ENCODE results near the gene IL1RL1.

The IL1RL1 gene

DNA sequence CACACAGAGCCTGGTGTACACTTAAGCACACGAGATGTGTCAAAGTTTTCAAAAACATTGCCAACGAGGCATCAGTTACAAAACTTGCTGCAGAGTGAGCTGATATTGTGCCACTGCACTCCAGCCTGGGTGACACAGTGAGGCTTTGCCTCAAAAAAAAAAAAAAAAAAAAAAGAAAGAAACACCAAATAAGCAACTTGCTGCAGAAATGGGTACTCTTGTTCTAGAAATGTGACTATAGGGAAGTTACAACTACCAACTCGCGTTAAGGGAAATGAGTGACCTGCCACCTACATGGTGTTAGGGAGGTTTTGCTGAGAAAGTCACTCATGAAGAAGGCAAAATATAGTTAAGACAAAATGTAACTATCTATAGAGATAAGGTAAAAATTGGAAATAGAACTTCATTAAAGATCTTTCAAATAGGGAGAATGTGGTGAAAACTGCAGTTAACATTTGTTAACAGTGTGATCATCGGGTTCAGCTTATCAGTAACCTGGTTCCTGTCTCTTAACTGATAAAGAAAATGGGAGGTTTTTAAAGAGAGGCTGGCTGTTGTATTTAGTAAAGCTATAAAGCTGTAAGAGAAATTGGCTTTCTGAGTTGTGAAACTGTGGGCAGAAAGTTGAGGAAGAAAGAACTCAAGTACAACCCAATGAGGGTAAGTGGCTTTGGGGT is at the start of gene IL1RL1:
TSS of gene IL1RL1 (plus strand) at position 600 of the 677 bp plus-strand sequence. CDS start 26,702 bp downstream, outside the sequence.
- no peak for DNase-seq (ENCODE audit: low spot score)

DNA sequence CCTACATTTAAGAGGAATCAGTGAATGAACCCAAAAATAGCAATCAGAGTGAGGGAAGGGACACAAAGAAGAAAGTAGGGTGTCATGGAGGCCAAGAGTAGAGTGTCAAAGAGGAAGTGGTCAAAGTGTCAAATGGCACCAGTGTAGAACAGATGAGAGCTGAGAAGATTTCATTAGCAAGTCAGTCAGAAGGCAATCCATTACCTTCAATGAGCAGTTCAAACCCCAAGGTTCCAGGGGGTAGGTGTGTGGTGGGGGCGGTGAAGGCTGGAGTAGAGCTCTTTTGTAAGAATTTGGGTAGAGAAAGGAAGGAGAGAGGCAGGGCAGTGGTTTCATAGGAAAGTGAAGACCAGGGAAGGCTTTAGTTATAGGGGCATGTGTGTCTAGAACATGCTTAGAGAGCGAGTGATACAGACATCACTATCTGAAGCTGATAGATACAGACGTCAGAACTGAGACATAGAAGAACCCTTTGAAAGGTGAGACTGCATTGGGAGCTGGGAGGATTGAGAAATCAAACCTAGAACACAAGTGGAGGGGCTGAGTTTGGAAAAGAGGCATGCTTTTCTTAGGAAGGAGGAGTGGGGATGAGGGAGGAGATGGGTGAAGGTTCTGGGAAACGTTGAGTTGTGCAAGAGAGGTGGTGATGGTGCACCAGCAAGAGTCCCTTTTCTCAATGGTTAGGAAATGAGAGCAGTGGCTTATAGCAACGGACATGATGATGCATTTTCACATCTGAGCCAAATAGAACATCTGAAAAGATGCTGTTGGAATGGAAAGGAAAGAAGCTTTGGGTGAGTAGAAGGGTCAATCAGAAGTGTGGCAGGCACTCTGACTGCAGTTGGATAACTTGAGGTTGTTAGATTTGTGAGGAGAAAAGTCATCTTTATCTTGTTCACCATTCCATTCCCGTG is 48.9 kb upstream of the IL1RL1 start:
- no peak for DNase-seq (ENCODE audit: low spot score)

GRCh38 chr2:102264952-102265351 is 46.4 kb upstream of the IL1RL1 start:
- DNase-seq (ENCODE audit: low spot score): no peak

- no peak for DNase-seq (ENCODE audit: low spot score)
Observed at GRCh38 chr2:102266204-102266603, 45.2 kb upstream of the IL1RL1 start.

DNA sequence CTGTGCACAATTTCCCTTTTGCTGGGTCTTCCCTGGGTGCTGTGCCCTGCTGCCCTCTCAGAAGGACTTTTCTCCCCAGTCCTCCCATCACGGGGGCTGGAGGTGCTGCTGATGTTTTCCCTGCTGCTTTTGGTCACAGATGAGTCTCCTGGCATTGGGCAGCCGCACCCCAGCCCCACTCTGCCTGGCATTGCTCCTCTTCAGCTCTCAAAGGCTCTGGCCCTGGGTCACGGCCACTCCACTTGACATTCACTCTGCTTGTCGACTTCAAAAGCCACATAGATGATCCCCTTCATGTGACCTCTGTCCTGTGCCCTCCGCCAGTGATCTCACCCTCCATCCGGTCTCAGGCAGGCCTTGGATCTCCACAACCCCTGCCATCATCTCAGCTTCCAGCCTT is 43.6 kb upstream of the IL1RL1 start:
- no peak for DNase-seq (ENCODE audit: low spot score)

DNA sequence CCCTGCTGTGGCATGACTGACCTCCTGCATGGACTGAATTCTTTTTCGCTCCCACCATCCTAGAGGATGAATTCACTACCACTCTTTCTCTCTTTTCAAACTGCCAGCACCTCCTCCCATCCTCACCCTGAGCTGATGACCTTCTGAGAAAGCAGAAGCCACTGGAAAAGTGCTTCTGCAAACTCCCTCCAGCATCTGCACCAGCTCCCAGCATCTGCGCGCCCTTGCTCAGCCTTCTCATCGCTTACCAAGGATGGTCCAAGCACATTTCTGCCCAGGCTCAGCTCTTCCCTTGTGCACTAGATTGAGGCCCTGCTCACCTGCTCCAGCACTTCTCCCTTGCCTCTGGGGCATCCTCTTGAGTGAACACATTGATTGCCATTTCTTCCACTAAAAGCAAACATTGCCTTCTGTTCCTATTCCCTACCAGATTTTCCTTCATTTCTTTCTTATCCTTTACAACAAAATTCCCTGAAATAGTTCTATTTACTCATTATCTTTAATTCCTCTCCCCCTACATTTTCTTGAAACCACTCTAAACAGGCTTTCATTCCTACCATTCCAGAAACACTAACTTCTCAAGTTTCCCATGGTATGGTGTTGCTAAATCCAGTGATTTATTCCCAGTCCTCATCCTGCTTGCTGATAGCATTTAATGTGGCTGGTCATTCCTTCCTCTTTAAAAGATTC is 42.7 kb upstream of the IL1RL1 start:
- DNase-seq (ENCODE audit: low spot score): no peak

DNA sequence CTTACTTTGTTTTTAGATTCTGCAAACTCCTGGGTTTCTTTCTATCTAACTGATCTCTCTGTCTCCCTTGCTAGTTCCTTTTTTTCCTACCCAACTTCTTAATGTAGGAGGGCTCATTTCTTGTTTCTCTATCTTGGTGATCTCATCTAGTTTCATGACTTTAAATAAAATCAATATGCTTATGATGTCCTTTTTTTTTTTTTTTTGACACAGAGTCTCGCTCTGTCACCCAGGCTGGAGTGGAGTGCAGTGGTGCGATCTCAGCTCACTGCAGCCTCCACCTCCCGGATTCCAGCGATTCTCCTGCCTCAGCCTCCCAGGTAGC is 42.2 kb upstream of the IL1RL1 start:
- DNase-seq (ENCODE audit: low spot score): no peak

GRCh38 chr2:102271844-102272243 is 39.5 kb upstream of the IL1RL1 start:
- no peak for DNase-seq (ENCODE audit: low spot score)

GRCh38 chr2:102273619-102274211 is 37.6 kb upstream of the IL1RL1 start:
- no peak for DNase-seq (ENCODE audit: low spot score)

GRCh38 chr2:102276549-102277201 is 34.7 kb upstream of the IL1RL1 start:
- no peak for DNase-seq (ENCODE audit: low spot score)

- no peak for DNase-seq (ENCODE audit: low spot score)
Observed at GRCh38 chr2:102277202-102277700, 34.1 kb upstream of the IL1RL1 start.

GRCh38 chr2:102278720-102279390 is 32.5 kb upstream of the IL1RL1 start:
- DNase-seq (ENCODE audit: low spot score): no peak

DNA sequence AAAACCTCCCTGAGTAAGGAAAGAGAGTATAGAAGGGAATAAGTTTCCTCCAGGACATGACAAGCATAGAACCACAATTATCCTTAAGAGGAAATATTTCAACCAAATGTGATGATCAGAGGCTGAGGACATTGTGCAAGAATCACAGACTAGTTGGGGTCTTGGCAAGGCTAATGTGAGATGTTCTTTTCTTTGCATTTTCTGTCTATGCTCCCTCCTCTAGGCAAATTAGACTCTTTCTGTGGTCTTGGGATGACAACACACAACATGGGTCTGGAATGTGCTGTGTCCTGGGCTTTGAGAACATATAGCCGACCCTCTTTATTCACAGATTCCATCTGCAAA is 32.0 kb upstream of the IL1RL1 start:
- DNase-seq (ENCODE audit: low spot score): no peak

DNA sequence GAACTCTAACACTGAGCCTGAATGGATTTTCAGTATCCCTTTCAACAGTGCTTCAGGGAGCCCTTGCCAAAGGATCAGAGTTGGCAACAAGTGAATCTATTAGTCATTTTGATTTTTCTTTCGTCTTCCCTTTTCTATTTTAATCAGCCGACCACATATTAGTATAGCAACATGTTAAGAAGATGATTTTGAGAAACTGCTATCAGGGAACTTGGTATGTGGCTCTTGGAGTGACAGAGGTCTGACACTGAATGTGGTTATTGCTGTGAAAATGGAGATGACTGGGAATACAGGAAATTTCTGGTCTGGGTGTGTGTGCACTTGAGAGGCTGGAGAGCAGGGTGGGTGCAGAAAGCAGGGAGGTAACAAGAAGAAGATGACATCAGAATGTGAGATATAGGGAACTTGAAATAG is 28.7 kb upstream of the IL1RL1 start:
- DNase-seq (ENCODE audit: low spot score): no peak

DNA sequence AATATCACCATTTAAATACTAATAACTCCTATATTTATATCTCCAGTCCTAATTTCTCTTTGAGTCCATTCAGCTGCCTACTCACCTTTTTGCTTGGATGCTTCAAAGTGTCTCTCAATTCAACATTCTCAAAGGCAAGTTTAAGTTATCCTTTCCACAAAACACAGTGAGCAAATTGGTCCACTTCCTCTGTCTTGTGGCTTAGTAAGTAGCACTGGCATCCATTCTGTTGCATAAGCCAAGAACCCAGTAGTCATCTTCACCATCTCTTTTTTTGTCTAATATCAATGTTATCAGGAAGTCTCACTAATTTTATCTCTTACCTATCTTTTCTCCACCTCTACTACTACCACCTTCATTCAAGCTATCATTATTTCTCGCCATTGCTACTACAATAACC is 27.4 kb upstream of the IL1RL1 start:
- DNase-seq (ENCODE audit: low spot score): no peak

GRCh38 chr2:102284611-102285010 is 26.8 kb upstream of the IL1RL1 start:
- DNase-seq (ENCODE audit: low spot score): no peak

GRCh38 chr2:102285368-102285767 is 26.0 kb upstream of the IL1RL1 start:
- DNase-seq (ENCODE audit: low spot score): no peak

GRCh38 chr2:102286041-102286440 is 25.3 kb upstream of the IL1RL1 start:
- DNase-seq (ENCODE audit: low spot score): no peak

DNA sequence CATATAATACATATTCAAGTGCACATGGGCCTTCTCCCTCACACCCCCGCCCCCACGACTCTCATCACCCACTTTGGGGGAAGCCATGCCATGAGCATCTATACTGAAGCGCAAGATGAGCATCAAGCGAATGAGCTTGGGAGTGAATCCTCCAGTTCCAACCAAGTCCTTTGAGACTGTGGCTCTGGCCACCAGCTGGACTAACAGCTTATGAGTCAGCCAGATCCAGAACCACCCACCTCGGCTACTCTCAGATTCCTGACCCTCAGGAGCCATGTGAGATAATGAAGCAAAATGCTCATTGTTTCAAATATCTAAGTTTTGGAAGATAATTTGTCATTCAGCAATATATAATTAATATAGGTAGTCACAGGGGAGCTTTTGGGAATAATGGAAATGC is 22.2 kb upstream of the IL1RL1 start:
- no peak for DNase-seq (ENCODE audit: low spot score)

DNA sequence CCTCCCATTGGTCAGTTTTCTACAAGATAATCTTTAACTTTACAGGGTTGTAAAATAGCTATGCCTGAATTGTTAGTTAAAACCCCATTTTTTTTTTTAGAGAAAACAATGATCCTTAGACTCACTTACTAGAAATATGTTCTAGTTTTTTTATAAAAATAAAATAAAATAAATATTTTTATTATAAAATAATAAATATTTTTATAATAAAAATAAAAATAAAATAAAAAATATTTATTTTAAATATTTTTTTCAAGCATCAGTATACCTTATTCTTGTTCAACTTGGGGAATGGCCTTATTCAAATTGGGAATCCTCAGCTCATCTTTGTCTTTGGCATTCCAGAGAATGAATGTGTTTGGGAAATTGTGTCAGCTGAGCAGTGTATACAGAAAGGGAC is 20.8 kb upstream of the IL1RL1 start:
- no peak for DNase-seq (ENCODE audit: low spot score)

GRCh38 chr2:102291319-102292075 is 19.9 kb upstream of the IL1RL1 start:
- no peak for DNase-seq (ENCODE audit: low spot score)
